KOPT-K1 (cell line): Measurements from ENCODE around the gene GRID2.

ENCODE experiments used
- H3K27ac ChIP-seq: fragments of 200-600 bp; sonication (generic); 2 replicates; pipeline ENCODE4 v1.5.1; 2016; ENCODE audit warnings: antibody characterized with exemption, mild to moderate bottlenecking, low read depth, low read length; ENCODE audit not compliant: poor library complexity, severe bottlenecking
- H3K36me3 ChIP-seq: fragments of 200-600 bp; sonication (generic); 2 replicates; pipeline ENCODE4 v1.5.1; 2017; ENCODE audit warnings: antibody characterized with exemption, mild to moderate bottlenecking, low read length, moderate library complexity; ENCODE audit not compliant: insufficient read depth
- H3K9me3 ChIP-seq: fragments of 200-600 bp; sonication (generic); 2 replicates; pipeline ENCODE4 v1.5.1; 2017; ENCODE audit warnings: antibody characterized with exemption, low read length, mild to moderate bottlenecking; ENCODE audit not compliant: insufficient read depth, poor library complexity, severe bottlenecking

The GRID2 gene

GRCh38 chr4:93182722-93183121 lies 879.0 kb downstream of the GRID2 start:
- H3K36me3 ChIP-seq: no peaks in the 10 kb centered on the region
- H3K27ac ChIP-seq: no peak overlapping the region
- no peaks in the 10 kb centered on the region for H3K9me3 ChIP-seq

GRCh38 chr4:93183576-93183975 lies 879.8 kb downstream of the GRID2 start:
- Histone ChIP-seq H3K9me3 (no peaks in the 10 kb centered on the region), H3K36me3 (no peaks in the 10 kb centered on the region), H3K27ac (no peak overlapping the region)

GRCh38 chr4:93184053-93184452 lies 880.3 kb downstream of the GRID2 start:
- Histone ChIP-seq H3K27ac (no peak overlapping the region), H3K36me3 (no peaks in the 10 kb centered on the region), H3K9me3 (no peaks in the 10 kb centered on the region)

GRCh38 chr4:93186846-93187245 lies 883.1 kb downstream of the GRID2 start:
- Histone ChIP-seq H3K9me3 (no peaks in the 10 kb centered on the region), H3K36me3 (no peaks in the 10 kb centered on the region), H3K27ac (no peak overlapping the region)

GRCh38 chr4:93187466-93187865 lies 883.7 kb downstream of the GRID2 start:
- Histone ChIP-seq H3K36me3 (no peaks in the 10 kb centered on the region), H3K9me3 (no peaks in the 10 kb centered on the region), H3K27ac (no peak overlapping the region)

- Histone ChIP-seq H3K36me3 (no peaks in the 10 kb centered on the region), H3K9me3 (no peaks in the 10 kb centered on the region), H3K27ac (no peak overlapping the region)
These were observed 884.1 kb downstream of the GRID2 start for GRCh38 chr4:93187892-93188291.

DNA sequence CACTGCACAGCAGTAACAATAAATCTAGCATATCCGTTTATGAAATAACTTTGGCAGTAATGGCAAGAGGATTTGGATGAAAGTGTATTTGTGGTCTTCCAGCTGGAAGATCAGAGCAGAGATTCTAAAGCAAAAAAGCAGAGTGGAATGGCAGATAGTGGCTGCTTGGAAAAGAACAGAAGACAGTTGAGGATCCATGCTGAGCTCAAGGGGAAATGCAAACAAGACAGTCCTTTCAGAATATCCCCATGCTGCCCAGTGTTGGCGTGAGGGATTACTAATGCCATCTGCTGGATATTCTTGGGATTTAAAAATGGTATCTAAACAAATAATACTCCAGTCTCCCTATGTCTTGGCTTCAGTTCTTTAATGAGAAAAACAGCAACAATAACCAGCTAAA lies 895.7 kb downstream of the GRID2 start:
- Histone ChIP-seq H3K27ac (no peak overlapping the region), H3K36me3 (no peaks in the 10 kb centered on the region), H3K9me3 (no peaks in the 10 kb centered on the region)

- Histone ChIP-seq H3K9me3 (no peaks in the 10 kb centered on the region), H3K27ac (no peak overlapping the region), H3K36me3 (no peaks in the 10 kb centered on the region)
These were observed 897.8 kb downstream of the GRID2 start for GRCh38 chr4:93201471-93202096.

GRCh38 chr4:93203708-93204107 lies 899.9 kb downstream of the GRID2 start:
- H3K27ac ChIP-seq: no peak overlapping the region
- no peaks in the 10 kb centered on the region for H3K9me3 ChIP-seq
- H3K36me3 ChIP-seq: no peaks in the 10 kb centered on the region

DNA sequence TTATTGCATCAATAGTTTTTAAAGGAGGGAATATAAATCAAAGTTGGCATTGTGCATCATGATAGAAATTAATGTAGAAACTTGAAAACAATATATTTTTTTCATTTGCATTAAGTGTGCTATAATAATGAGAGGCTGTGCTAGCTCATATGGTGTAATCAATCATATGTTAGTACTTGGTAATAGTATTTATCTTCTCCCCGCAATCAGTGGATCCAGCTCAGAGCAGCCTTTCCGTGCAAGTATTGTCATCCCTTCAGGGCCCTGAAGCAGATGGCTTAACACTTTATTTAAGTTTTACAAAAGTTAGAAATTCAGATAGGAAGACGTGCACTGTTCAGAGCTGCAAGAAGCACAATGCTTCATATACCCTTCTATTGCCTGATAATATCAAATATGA lies 908.5 kb downstream of the GRID2 start:
- Histone ChIP-seq H3K9me3 (no peaks in the 10 kb centered on the region), H3K27ac (no peak overlapping the region), H3K36me3 (no peaks in the 10 kb centered on the region)

- Histone ChIP-seq H3K9me3 (no peaks in the 10 kb centered on the region), H3K27ac (no peak overlapping the region), H3K36me3 (no peaks in the 10 kb centered on the region)
These were observed 912.9 kb downstream of the GRID2 start for GRCh38 chr4:93216646-93217045.

- no peaks in the 10 kb centered on the region for H3K36me3 ChIP-seq
- H3K9me3 ChIP-seq: no peaks in the 10 kb centered on the region
- no peak overlapping the region for H3K27ac ChIP-seq
These were observed 913.7 kb downstream of the GRID2 start for GRCh38 chr4:93217431-93217830.

DNA sequence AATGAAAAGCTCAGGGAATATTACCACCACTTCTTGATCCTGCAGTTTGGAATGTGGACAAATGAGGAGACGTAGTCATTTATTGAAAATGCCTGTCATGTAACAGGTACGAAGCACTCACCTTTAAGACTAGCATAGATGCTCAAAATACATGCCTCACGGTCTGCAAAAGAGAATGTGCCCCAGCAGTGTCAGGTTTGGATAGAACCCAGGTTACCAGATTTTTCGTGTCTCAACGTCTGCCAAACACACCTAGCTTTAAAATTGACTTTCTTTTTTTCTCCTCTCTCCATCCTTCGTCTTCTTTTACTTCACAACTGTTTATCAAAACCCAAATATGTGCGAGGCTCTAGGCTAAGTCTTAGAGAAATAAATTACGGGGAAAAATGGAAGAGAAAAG lies 918.0 kb downstream of the GRID2 start:
- Histone ChIP-seq H3K36me3 (no peaks in the 10 kb centered on the region), H3K9me3 (no peaks in the 10 kb centered on the region), H3K27ac (no peak overlapping the region)

DNA sequence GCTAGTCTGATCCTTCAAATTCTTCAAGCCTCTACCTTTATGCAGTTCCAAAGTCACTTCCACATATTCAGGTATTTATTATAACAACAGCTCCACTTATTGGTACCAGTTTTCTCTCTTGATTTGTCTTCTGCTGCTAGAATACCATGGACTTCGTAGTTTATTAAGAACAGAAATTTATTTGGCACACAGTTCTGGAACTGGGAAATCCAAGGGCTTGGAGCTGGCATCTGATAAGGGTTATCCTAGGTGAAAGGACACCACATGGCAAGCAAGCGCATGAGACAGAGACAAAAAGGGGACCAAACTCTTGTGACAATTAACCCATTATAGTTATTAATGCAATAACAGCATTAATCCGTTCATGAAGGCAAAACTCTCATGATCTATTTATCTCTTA lies 924.3 kb downstream of the GRID2 start:
- H3K36me3 ChIP-seq: no peaks in the 10 kb centered on the region
- no peak overlapping the region for H3K27ac ChIP-seq
- no peaks in the 10 kb centered on the region for H3K9me3 ChIP-seq

DNA sequence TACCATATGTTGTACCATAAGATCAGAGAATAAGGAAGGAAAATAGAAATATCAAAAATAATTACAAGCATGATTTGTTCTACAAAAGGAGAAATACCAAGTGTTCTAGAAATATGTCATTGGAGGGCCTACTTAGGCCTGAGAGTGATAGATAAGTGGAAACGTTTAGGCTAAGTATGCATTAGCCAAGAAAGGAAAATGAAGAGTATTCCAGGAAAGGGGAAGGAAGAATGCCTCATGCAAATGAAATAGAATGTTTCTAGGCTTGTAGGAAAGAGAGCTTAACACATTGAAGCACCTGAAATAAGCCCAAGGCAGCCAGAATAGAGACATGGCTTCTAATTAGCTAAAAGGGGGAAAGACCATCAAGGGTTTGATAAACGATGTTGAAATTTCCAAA lies 929.1 kb downstream of the GRID2 start:
- H3K27ac ChIP-seq: no peak overlapping the region
- no peaks in the 10 kb centered on the region for H3K9me3 ChIP-seq
- no peaks in the 10 kb centered on the region for H3K36me3 ChIP-seq

- Histone ChIP-seq H3K9me3 (no peaks in the 10 kb centered on the region), H3K27ac (no peak overlapping the region), H3K36me3 (no peaks in the 10 kb centered on the region)
These were observed 933.8 kb downstream of the GRID2 start for GRCh38 chr4:93237521-93237920.
